PFSK-1 (cell line): Measurements from ENCODE around the gene MBD5.

Experiments
- POLR2AphosphoS5 ChIP-seq: IDR thresholded peaks from 2 replicates; pipeline ENCODE4 v1.6.1; 2012; ENCODE audit warnings: low read depth, mild to moderate bottlenecking, control low read depth, low read length, moderate library complexity

The MBD5 gene

DNA sequence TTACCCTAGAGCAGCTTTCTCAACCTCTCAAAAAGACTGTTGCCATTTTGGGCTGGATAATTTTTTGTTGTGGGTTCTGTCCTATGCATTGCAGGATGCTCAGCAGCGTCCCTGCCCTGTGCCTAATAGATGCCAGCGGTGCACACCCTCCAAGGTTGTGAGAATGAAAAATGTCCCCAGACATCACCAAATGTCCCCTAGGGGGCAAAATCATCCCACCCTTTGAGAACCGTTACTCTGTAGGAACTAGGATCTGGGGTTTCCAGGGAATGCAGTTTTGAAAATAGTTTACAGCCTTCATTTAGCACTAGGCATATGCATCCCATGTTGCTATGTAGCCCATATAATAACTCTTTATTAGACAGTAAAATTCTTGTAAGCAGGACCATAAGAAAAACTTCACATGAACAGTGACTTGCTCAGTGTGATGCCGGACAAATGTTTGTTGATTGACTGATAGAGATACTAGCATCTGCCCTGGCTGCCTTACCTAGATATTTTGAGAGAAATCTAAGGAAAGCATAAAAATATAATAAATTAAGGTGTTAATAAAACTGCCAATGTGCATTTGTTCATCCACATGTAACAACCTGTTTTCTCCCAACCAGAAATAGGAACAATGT lies 544.5 kb downstream of the MBD5 start:
- no peak for TF ChIP-seq POLR2AphosphoS5
